ENCODE results near the gene SLC25A44. TPM values are rescaled to one million over a fixed set of nuclear protein-coding genes. Genes with fewer than 3 reads are reported as not detected.

Gene SLC25A44
- total and polyA plus RNA-seq, 4 donors, result 8.6 to 18.6 (median 12.9) TPM

GRCh38 chr1:156233426-156234127 is 39.7 kb downstream of the SLC25A44 start:
- Histone ChIP-seq H3K9me3 (ENCODE audit: control insufficient read depth, low read length) (no peaks in the 10 kb centered on the region), H3K27ac (ENCODE audit: low read depth in 1 of 2, low read length in 2 of 2) (no peak overlapping the region), H3K36me3 (ENCODE audit: control insufficient read depth in 1 of 2, insufficient read depth in 2 of 2, low read length in 1 of 2) (peaks cover 0 to 8% of the 10 kb centered on the region in 2 donors), H3K4me3 (ENCODE audit: low read length in 2 of 2) (no peak overlapping the region), H3K27me3 (ENCODE audit: control insufficient read depth in 1 of 2, insufficient read depth in 2 of 2, low read length in 1 of 2) (no peaks in the 10 kb centered on the region), H3K4me1 (ENCODE audit: control insufficient read depth in 1 of 2, insufficient read depth in 2 of 2, low read length in 2 of 2) (no peaks in the 10 kb centered on the region)
- WGBS, 2 donors, result 66 to 77% methylated on average over 5 of the region's 5 CpGs
- ATAC-seq (ENCODE audit: low FRiP score) (no peak), DNase-seq (no peak)
- intact Hi-C loops (cut with DNase I), result no loop called here

- DNase-seq (no peak), ATAC-seq (ENCODE audit: low FRiP score) (no peak)
- Histone ChIP-seq H3K36me3 (ENCODE audit: control insufficient read depth in 1 of 2, insufficient read depth in 2 of 2, low read length in 1 of 2) (peaks cover 0 to 12% of the 10 kb centered on the region in 2 donors), H3K9me3 (ENCODE audit: control insufficient read depth, low read length) (no peaks in the 10 kb centered on the region), H3K27ac (ENCODE audit: low read depth in 1 of 2, low read length in 2 of 2) (no peak overlapping the region), H3K4me1 (ENCODE audit: control insufficient read depth in 1 of 2, insufficient read depth in 2 of 2, low read length in 2 of 2) (no peaks in the 10 kb centered on the region), H3K4me3 (ENCODE audit: low read length in 2 of 2) (no peak overlapping the region), H3K27me3 (ENCODE audit: control insufficient read depth in 1 of 2, insufficient read depth in 2 of 2, low read length in 1 of 2) (no peaks in the 10 kb centered on the region)
- WGBS, 2 donors, result 93 to 94% methylated on average over 12 of the region's 12 CpGs
- intact Hi-C loops (cut with DNase I), result no loop called here
These were observed 42.3 kb downstream of the SLC25A44 start for GRCh38 chr1:156236164-156236563.

GRCh38 chr1:156238248-156238647 is 44.3 kb downstream of the SLC25A44 start:
- H3K36me3 ChIP-seq (ENCODE audit: control insufficient read depth in 1 of 2, insufficient read depth in 2 of 2, low read length in 1 of 2), result peaks cover 0 to 12% of the 10 kb centered on the region in 2 donors
- no peak overlapping the region for H3K27ac ChIP-seq (ENCODE audit: low read depth in 1 of 2, low read length in 2 of 2)
- WGBS, 2 donors, result 94 to 95% methylated on average over 5 of the region's 5 CpGs
- H3K9me3 ChIP-seq (ENCODE audit: control insufficient read depth, low read length), result no peaks in the 10 kb centered on the region
- DNase-seq (no peak), ATAC-seq (ENCODE audit: low FRiP score) (no peak)
- H3K4me1 ChIP-seq (ENCODE audit: control insufficient read depth in 1 of 2, insufficient read depth in 2 of 2, low read length in 2 of 2), result no peaks in the 10 kb centered on the region
- H3K4me3 ChIP-seq (ENCODE audit: low read length in 2 of 2), result no peak overlapping the region
- intact Hi-C loops (cut with DNase I), result no loop called here
- H3K27me3 ChIP-seq (ENCODE audit: control insufficient read depth in 1 of 2, insufficient read depth in 2 of 2, low read length in 1 of 2), result no peaks in the 10 kb centered on the region

- no peak overlapping the region for H3K27ac ChIP-seq (ENCODE audit: low read depth in 1 of 2, low read length in 2 of 2)
- H3K27me3 ChIP-seq (ENCODE audit: control insufficient read depth in 1 of 2, insufficient read depth in 2 of 2, low read length in 1 of 2), result no peaks in the 10 kb centered on the region
- H3K36me3 ChIP-seq (ENCODE audit: control insufficient read depth in 1 of 2, insufficient read depth in 2 of 2, low read length in 1 of 2), result peaks cover 0 to 7% of the 10 kb centered on the region in 2 donors
- no peak for DNase-seq
- H3K4me1 ChIP-seq (ENCODE audit: control insufficient read depth in 1 of 2, insufficient read depth in 2 of 2, low read length in 2 of 2), result no peaks in the 10 kb centered on the region
- intact Hi-C loops (cut with DNase I), result no loop called here
- 67 to 68% methylated on average over 15 of the region's 15 CpGs for WGBS, 2 donors
- ATAC-seq (ENCODE audit: low FRiP score), result no peak
- no peak overlapping the region for H3K4me3 ChIP-seq (ENCODE audit: low read length in 2 of 2)
- H3K9me3 ChIP-seq (ENCODE audit: control insufficient read depth, low read length), result no peaks in the 10 kb centered on the region
These were observed 47.5 kb downstream of the SLC25A44 start for GRCh38 chr1:156241311-156241811.

DNA sequence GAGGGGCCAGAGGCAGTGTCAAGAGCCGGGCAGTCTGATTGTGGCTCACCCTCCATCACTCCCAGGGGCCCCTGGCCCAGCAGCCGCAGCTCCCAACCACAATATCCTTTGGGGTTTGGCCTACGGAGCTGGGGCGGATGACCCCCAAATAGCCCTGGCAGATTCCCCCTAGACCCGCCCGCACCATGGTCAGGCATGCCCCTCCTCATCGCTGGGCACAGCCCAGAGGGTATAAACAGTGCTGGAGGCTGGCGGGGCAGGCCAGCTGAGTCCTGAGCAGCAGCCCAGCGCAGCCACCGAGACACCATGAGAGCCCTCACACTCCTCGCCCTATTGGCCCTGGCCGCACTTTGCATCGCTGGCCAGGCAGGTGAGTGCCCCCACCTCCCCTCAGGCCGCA is 48.0 kb downstream of the SLC25A44 start, which contains the start of gene BGLAP:
TSS of gene BGLAP (plus strand) at position 259 of the 400 bp plus-strand sequence. CDS start at position 307, 48 bp downstream.
- DNase-seq (no peak), ATAC-seq (ENCODE audit: low FRiP score) (no peak)
- no peak within 1 kb of the TSS for H3K27ac ChIP-seq (ENCODE audit: low read depth in 1 of 2, low read length in 2 of 2)
- peaks cover 0 to 5% of the 10 kb centered on the region in 2 donors for H3K36me3 ChIP-seq (ENCODE audit: control insufficient read depth in 1 of 2, insufficient read depth in 2 of 2, low read length in 1 of 2)
- intact Hi-C loops (cut with DNase I), result no loop called here
- no peaks in the 10 kb centered on the region for H3K4me1 ChIP-seq (ENCODE audit: control insufficient read depth in 1 of 2, insufficient read depth in 2 of 2, low read length in 2 of 2)
- 84% methylated on average over 14 of the region's 14 CpGs for WGBS, 2 donors
- no peak within 1 kb of the TSS for H3K4me3 ChIP-seq (ENCODE audit: low read length in 2 of 2)
- no peaks in the 10 kb centered on the region for H3K9me3 ChIP-seq (ENCODE audit: control insufficient read depth, low read length)
- H3K27me3 ChIP-seq (ENCODE audit: control insufficient read depth in 1 of 2, insufficient read depth in 2 of 2, low read length in 1 of 2), result no peaks in the 10 kb centered on the region

GRCh38 chr1:156242738-156243137 is 48.8 kb downstream of the SLC25A44 start:
- no peak for DNase-seq
- Histone ChIP-seq H3K36me3 (ENCODE audit: control insufficient read depth in 1 of 2, insufficient read depth in 2 of 2, low read length in 1 of 2) (peaks cover 0 to 5% of the 10 kb centered on the region in 2 donors), H3K27me3 (ENCODE audit: control insufficient read depth in 1 of 2, insufficient read depth in 2 of 2, low read length in 1 of 2) (no peaks in the 10 kb centered on the region), H3K9me3 (ENCODE audit: control insufficient read depth, low read length) (no peaks in the 10 kb centered on the region), H3K4me3 (ENCODE audit: low read length in 2 of 2) (no peak overlapping the region), H3K27ac (ENCODE audit: low read depth in 1 of 2, low read length in 2 of 2) (no peak overlapping the region), H3K4me1 (ENCODE audit: control insufficient read depth in 1 of 2, insufficient read depth in 2 of 2, low read length in 2 of 2) (no peaks in the 10 kb centered on the region)
- 68 to 72% methylated on average over 10 of the region's 10 CpGs for WGBS, 2 donors
- intact Hi-C loops (cut with DNase I), result no loop called here
- ATAC-seq (ENCODE audit: low FRiP score), result no peak

DNA sequence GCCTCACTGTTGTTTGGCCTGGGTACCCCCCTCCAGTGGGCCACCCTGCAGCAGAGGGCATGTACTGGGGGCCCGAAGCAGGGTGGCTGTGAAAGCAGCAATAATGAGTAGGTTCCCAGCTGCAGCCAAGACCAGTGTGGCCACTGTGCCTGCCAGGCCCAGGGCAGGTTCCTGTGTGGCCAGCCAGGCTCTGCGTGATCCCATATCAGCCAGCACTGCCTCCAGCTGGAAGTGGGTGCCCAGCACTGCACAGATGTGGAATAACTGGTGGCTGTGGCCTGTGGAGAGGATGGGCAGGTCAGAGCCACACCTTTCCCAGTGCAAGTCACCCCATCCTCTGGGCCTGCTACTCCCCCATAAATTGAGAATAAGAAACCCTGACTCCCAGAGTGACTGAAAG is 50.2 kb downstream of the SLC25A44 start:
- DNase-seq, result peak in 1 of 2 donors; percentile 63
- intact Hi-C loops (cut with DNase I), result no loop called here
- Histone ChIP-seq H3K9me3 (ENCODE audit: control insufficient read depth, low read length) (no peaks in the 10 kb centered on the region), H3K4me1 (ENCODE audit: control insufficient read depth in 1 of 2, insufficient read depth in 2 of 2, low read length in 2 of 2) (no peaks in the 10 kb centered on the region), H3K27ac (ENCODE audit: low read depth in 1 of 2, low read length in 2 of 2) (no peak overlapping the region), H3K4me3 (ENCODE audit: low read length in 2 of 2) (no peak overlapping the region), H3K27me3 (ENCODE audit: control insufficient read depth in 1 of 2, insufficient read depth in 2 of 2, low read length in 1 of 2) (no peaks in the 10 kb centered on the region), H3K36me3 (ENCODE audit: control insufficient read depth in 1 of 2, insufficient read depth in 2 of 2, low read length in 1 of 2) (peaks cover 0 to 2% of the 10 kb centered on the region in 2 donors)
- 77 to 84% methylated on average over 2 of the region's 2 CpGs for WGBS, 2 donors
- ATAC-seq (ENCODE audit: low FRiP score), result no peak

DNA sequence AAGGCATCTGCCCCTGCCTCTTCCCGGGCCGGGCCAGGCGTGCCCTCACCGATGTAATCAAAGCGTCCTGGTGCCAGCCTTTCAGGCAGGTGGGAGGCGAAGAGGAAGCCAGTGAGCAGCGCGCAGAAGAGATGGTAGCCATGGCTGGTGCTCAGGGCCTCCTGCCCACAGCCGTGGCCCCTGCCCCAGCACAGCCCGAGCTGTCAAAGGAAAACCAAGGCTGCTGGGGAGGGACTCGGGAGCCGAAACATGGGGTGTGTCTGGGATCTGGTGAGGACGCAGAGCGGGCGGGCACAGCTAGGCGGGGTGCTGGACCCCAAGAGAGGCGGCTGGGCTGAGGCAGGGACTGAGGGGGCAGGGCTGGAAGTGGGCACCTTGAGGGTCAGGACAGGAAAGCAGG is 50.8 kb downstream of the SLC25A44 start:
- intact Hi-C loops (cut with DNase I), result no loop called here
- Histone ChIP-seq H3K36me3 (ENCODE audit: control insufficient read depth in 1 of 2, insufficient read depth in 2 of 2, low read length in 1 of 2) (no peaks in the 10 kb centered on the region), H3K27me3 (ENCODE audit: control insufficient read depth in 1 of 2, insufficient read depth in 2 of 2, low read length in 1 of 2) (no peaks in the 10 kb centered on the region), H3K4me3 (ENCODE audit: low read length in 2 of 2) (no peak overlapping the region), H3K9me3 (ENCODE audit: control insufficient read depth, low read length) (no peaks in the 10 kb centered on the region), H3K4me1 (ENCODE audit: control insufficient read depth in 1 of 2, insufficient read depth in 2 of 2, low read length in 2 of 2) (no peaks in the 10 kb centered on the region), H3K27ac (ENCODE audit: low read depth in 1 of 2, low read length in 2 of 2) (no peak overlapping the region)
- DNase-seq (peak in 1 of 2 donors; percentile 63), ATAC-seq (ENCODE audit: low FRiP score) (no peak)
- 90 to 91% methylated on average over 17 of the region's 17 CpGs for WGBS, 2 donors
